ENCODE measurements around the gene KDSR.

- TF ChIP-seq EZH2 (IDR thresholded peaks at IDR 0.05; ENCODE audit: borderline replicate concordance, low read length) (no peak), CTCF (IDR thresholded peaks at IDR 0.05; ENCODE audit: low read length) (no peak)
Measured at GRCh38 chr18:63329431-63330145, 37.4 kb downstream of the KDSR start.

Measured in OCI-LY1 (cell line).